HL-60 (cell line): ENCODE data around the gene PARD3.

Source experiments
- DNase-seq, 2 experiments: peaks; one replicate each; pipeline ENCODE4 v3.0.0-alpha.2; 2010 to 2020; ENCODE audit warnings: low read depth in 1 of 2, low spot score in 1 of 2
- H3K27ac ChIP-seq: fragments of 250-450 bp; sonication (Bioruptor Pico); replicated peaks from 2 replicates; pipeline ENCODE4 v1.5.1; 2020; ENCODE audit warnings: mild to moderate bottlenecking, moderate library complexity
- H3K27me3 ChIP-seq: fragments of 250-450 bp; sonication (Bioruptor Pico); 2 replicates; pipeline ENCODE4 v1.5.1; 2021; ENCODE audit warnings: mild to moderate bottlenecking, moderate library complexity; ENCODE audit not compliant: insufficient read depth, poor library complexity, severe bottlenecking
- H3K4me3 ChIP-seq: replicated peaks from 2 replicates; pipeline ENCODE4 v1.5.1; 2011; ENCODE audit warnings: mild to moderate bottlenecking, control low read depth, low read length; ENCODE audit not compliant: insufficient read depth
- CTCF ChIP-seq: IDR thresholded peaks from one replicate; pipeline ENCODE4 v1.5.1; 2011; ENCODE audit warnings: low read length, control low read depth, inconsistent platforms; ENCODE audit not compliant: insufficient read depth
- GABPA ChIP-seq: IDR thresholded peaks from 2 replicates; pipeline ENCODE4 v1.6.1; 2012; ENCODE audit warnings: low read depth
- POLR2AphosphoS5 ChIP-seq: IDR thresholded peaks from 2 replicates; pipeline ENCODE4 v1.6.1; 2012; ENCODE audit warnings: low read depth
- REST ChIP-seq: IDR thresholded peaks from 2 replicates; pipeline ENCODE4 v1.6.1; 2012; ENCODE audit warnings: low read depth; ENCODE audit not compliant: insufficient replicate concordance
- SPI1 ChIP-seq: IDR thresholded peaks from 2 replicates; pipeline ENCODE4 v1.6.1; 2012; ENCODE audit warnings: low read depth, mild to moderate bottlenecking, borderline replicate concordance

The PARD3 gene

GRCh38 chr10:34809796-34810195 lies 5.3 kb downstream of the PARD3 start:
- Histone ChIP-seq H3K27me3 (peaks cover 14% of the 10 kb centered on the region), H3K4me3 (no peak overlapping the region), H3K27ac (no peak overlapping the region)
- no peak for DNase-seq
- TF ChIP-seq GABPA (no peak), SPI1 (no peak), POLR2AphosphoS5 (no peak), CTCF (no peak), REST (no peak)

GRCh38 chr10:34808801-34809745 lies 6.0 kb downstream of the PARD3 start:
- Histone ChIP-seq H3K4me3 (no peak overlapping the region), H3K27ac (no peak overlapping the region), H3K27me3 (peaks cover 11% of the 10 kb centered on the region)
- TF ChIP-seq REST (no peak), GABPA (no peak), POLR2AphosphoS5 (no peak), CTCF (no peak), SPI1 (no peak)
- DNase-seq: no peak

- TF ChIP-seq REST (no peak), SPI1 (no peak), GABPA (no peak), POLR2AphosphoS5 (no peak), CTCF (no peak)
- peaks cover 6% of the 10 kb centered on the region for H3K27me3 ChIP-seq
- H3K27ac ChIP-seq: no peak overlapping the region
- H3K4me3 ChIP-seq: no peak overlapping the region
- no peak for DNase-seq
Observed at GRCh38 chr10:34808336-34808735, 6.8 kb downstream of the PARD3 start.
